GM18951 (cell line): ENCODE measurements around the gene SGPP2.
"Not testable (repeated sequence)": the region's sequence is repeated elsewhere in the genome, so short reads cannot be mapped to it uniquely, and the experiment has no call there.

ENCODE experiments used
- POLR2A ChIP-seq: IDR thresholded peaks from 4 replicates; pipeline ENCODE4 v1.6.1; 2011; ENCODE audit warnings: mild to moderate bottlenecking; ENCODE audit not compliant: insufficient read length, insufficient read depth; ENCODE audit errors: extremely low read depth
- in situ Hi-C: fragments of 300-500 bp; cut with MboI; formaldehyde crosslinking; loops from one replicate; pipeline ENCODE4 v1.12.0; 2022; ENCODE audit warnings: low sequenced_read_pairs, mixed read lengths, inconsistent platforms; ENCODE audit not compliant: unreplicated experiment

Gene SGPP2

DNA sequence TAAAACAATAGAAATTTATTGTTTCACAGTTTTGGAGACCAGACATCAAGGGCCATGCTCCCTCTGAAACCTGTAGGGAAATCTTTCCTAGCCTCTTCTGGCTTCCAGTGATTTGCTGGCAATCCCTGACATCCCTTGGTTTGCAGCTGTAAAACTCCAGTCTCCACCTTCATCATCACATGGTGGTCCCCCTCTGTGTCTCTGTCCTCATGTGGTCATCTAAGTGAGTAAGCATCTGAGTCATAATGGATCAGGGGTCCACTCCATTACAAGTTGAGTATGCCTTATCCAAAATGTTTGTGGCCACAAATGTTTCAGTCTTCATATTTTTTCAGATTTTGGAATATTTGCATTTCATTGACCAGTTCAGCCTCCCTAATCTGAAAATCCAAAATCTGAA lies 5.6 kb upstream of the SGPP2 start:
- no peak for TF ChIP-seq POLR2A
- in situ Hi-C loops = no loop called here

GRCh38 chr2:222420508-222420907 lies 3.8 kb upstream of the SGPP2 start:
- TF ChIP-seq POLR2A = no peak
- in situ Hi-C loops = no loop called here

GRCh38 chr2:222421626-222422025 lies 2.7 kb upstream of the SGPP2 start:
- in situ Hi-C loops = no loop called here
- no peak for TF ChIP-seq POLR2A

- TF ChIP-seq POLR2A = no peak
- in situ Hi-C loops = no loop called here
These were observed 1.2 kb upstream of the SGPP2 start for GRCh38 chr2:222423186-222423585.

GRCh38 chr2:222423632-222424275 lies 589 bp upstream of the SGPP2 start:
- TF ChIP-seq POLR2A = peak; percentile 56
- in situ Hi-C loops = no loop called here

DNA sequence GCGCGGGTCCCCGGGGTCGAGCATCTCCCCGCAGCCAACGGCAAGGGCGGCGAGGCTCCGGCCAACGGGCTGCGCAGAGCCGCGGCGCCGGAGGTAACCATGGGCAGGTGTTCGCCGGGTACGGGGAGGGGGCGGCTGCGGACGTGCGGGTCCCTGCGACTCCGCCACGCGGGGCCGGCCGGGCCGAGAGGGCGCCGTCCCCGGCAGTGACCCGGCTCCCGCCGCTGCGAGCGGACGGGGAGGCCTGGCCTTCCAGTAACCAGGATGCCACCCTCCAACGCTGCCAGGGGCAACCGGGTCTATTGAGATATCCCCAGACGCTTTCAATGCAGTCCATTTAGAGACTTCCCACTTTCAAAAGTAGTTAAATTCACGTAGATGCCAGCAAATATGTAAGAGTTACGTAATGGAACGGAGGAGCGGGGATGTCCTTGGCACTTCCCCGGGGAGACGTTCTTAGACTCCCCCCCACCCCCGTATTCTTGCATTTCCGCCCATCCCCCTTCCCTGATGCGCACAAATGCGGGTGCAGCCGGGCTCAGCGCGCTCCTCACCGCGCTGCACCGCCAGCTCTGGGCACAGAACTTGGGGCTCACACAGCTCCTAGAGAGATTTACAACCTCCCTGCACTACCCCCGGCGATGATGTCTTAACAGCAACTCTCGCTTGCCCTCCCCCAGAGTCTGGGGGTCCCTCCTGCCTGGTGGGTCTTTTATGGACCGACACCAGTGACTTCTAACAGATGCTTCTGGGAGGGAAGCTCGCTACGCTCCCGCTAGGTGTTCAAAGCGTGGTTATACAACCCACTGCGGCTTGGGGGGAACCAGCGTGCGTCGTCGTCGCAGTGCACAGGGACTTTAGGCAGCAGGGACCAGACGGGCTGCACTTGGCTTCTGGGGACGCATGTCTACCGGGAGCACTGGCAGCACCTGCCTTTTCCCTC lies 657 bp downstream of the SGPP2 start:
- in situ Hi-C loops = no loop called here
- TF ChIP-seq POLR2A = peak; percentile 31

- in situ Hi-C loops = no loop called here
- TF ChIP-seq POLR2A = no peak
These were observed 3.4 kb downstream of the SGPP2 start for GRCh38 chr2:222427646-222428301.

DNA sequence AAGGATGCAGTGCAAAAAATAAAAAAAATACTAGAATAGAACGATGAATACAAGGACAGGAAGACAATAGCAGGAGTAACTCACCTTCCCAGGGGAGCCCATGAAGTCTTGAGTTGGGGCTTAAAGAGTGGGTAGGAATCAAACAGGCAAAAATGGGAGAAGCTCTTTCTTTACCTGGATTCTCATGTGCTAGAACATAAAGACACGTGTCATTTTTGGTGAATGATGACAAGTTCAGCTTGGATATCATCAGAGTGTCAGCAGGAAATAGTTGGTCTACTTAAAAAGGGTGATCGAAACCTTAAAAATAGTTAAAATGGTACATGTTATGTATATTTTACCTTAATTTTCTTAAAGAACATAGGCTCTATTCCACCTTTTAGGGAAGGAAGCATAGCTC lies 5.7 kb downstream of the SGPP2 start:
- in situ Hi-C loops = no loop called here
- no peak for TF ChIP-seq POLR2A

DNA sequence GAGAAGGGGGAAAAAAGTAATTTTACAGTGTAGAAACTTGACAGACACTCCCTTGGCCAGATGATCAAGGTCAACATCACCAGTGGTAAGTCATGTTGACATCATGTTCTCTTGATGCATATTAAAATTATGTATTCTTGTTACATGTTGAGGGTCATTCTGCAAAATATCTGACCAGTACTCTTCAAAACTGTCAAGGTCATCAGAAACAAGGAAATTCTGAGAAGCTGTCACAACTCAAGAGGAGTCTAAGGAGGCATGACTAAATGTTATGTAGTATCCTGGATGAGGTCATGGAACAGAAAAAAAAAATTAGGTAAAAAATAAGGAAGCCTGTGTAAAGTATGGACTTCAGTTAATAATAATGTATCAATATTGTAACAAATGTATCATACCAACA lies 6.3 kb downstream of the SGPP2 start:
- in situ Hi-C loops = no loop called here
- no peak for TF ChIP-seq POLR2A

GRCh38 chr2:222431869-222432268 lies 7.5 kb downstream of the SGPP2 start:
- no peak for TF ChIP-seq POLR2A
- in situ Hi-C loops = no loop called here

- in situ Hi-C loops = no loop called here
- TF ChIP-seq POLR2A = no peak
These were observed 9.2 kb downstream of the SGPP2 start for GRCh38 chr2:222433332-222434173.

- TF ChIP-seq POLR2A = no peak
These were observed 9.9 kb downstream of the SGPP2 start for GRCh38 chr2:222434204-222434603.

DNA sequence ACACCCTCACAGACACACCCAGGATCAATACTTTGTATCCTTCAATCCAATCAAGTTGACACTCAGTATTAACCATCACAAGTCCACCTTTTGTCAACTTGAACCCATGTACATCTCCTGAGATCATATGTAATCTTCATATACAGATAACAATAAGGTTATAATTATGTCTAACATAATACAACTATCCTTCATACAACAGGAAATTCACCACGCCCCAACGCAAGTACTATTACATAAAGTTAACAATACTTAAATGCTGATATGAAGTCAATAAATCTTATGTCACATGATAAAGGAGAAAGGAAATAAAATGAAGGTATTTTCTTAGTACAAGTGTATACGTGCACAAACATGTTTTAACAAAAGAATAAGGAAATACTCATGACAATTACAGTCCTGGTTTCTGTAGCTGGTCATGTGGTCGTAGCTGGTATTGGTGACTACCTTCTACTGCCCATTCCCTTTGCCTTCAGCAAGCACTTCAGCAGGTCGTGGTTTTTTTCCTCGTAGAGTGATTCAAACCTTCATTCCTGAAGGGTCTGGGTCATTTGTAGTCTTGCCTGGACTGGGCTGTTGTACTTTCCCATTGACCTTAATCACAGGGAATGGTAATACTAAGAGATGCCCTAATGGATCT lies 11.2 kb downstream of the SGPP2 start:
- in situ Hi-C loops = not testable (repeated sequence)

More at GRCh38 chr2:222434204-222434603, 9.9 kb downstream of the SGPP2 start:
- in situ Hi-C loops = no loop called here

DNA sequence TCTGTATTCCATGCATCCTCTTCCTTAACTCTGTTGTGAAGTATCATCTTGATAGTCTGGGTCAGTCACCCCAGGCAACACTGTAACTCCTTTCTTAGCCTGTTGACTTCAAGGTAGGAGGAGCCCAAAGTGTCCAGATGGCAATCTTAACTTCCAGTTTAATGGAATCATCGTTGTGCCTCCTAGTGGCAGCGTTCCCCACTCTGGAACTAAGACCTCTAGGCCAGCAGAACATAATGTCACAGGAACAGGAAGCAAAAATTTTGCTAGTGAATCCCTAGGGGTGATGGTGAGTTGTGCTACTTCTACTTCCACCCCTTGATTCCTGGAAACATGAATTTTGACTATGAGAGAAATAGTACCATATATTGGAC lies 11.7 kb downstream of the SGPP2 start:
- TF ChIP-seq POLR2A = no peak
- in situ Hi-C loops = no loop called here
